ENCODE measurements around the gene HASPIN. TPM values are rescaled to one million over a fixed set of nuclear protein-coding genes. Genes with fewer than 3 reads are reported as not detected.

HASPIN gene
- polyA plus RNA-seq, 3 donors: 0.05 TPM; not detected in 2

GRCh38 chr17:3755335-3756030 is 31.8 kb downstream of the HASPIN start:
- Mint-ChIP-seq H3K9me3 (peaks cover 6 to 11% (median 7%) of the 10 kb centered on the region in 7 donors), H3K4me1 (peaks cover 7% of the 10 kb centered on the region), H3K4me3 (no peak overlapping the region), H3K27ac (peak overlapping the region in 2 of 7 donors; percentile 8 to 77), H3K36me3 (peaks cover 0 to 1% of the 10 kb centered on the region in 2 donors), H3K27me3 (ENCODE audit: low read depth in 3 of 3) (peaks cover 1 to 4% (median 3%) of the 10 kb centered on the region in 3 donors)
- no peak overlapping the region for H3K27ac ChIP-seq (ENCODE audit: low read depth in 1 of 2, low read length in 2 of 2)
- H2AFZ ChIP-seq (ENCODE audit: insufficient read depth, low read depth, low read length, poor library complexity, severe bottlenecking): peak overlapping the region; percentile 83
- H4K20me1 ChIP-seq (ENCODE audit: insufficient read depth, low read length): no peaks in the 10 kb centered on the region
- DNase-seq: no peak
- no peaks in the 10 kb centered on the region for H3K79me2 ChIP-seq (ENCODE audit: insufficient read depth, low read length)
- H3K9ac ChIP-seq (ENCODE audit: insufficient read depth, low read length, poor library complexity, severe bottlenecking): peak overlapping the region; percentile 40
- no peaks in the 10 kb centered on the region for H3K27me3 ChIP-seq (ENCODE audit: control insufficient read depth in 2 of 2, insufficient read depth in 2 of 2, low read length in 2 of 2)
- WGBS (ENCODE audit: insufficient coverage): 68% methylated on average over 14 of the region's 20 CpGs
- H3K9me3 ChIP-seq (replicated peaks in 1 of 2; ENCODE audit: control insufficient read depth in 1 of 2, insufficient read depth in 1 of 2, low read length in 2 of 2): peaks cover 4 to 12% of the 10 kb centered on the region in 2 donors
- peak overlapping the region; percentile 64 for H3K4me2 ChIP-seq (replicated peaks; ENCODE audit: extremely low read depth, low read length, poor library complexity, severe bottlenecking)
- H3K36me3 ChIP-seq (replicated peaks in 1 of 2; ENCODE audit: control insufficient read depth in 1 of 2, insufficient read depth in 2 of 2, low read length in 2 of 2): no peaks in the 10 kb centered on the region
- no peak for TF ChIP-seq CTCF (IDR thresholded peaks at IDR 0.05)
- H3K4me3 ChIP-seq (replicated peaks in 1 of 3; ENCODE audit: low read depth in 2 of 3, low read length in 3 of 3): peak overlapping the region in 1 of 3 experiments; percentile 44
- intact Hi-C loops (cut with micrococcal nuclease): no loop called here
- H3K4me1 ChIP-seq (ENCODE audit: control insufficient read depth in 1 of 2, insufficient read depth in 2 of 2, low read length in 2 of 2): peaks cover 6 to 11% of the 10 kb centered on the region in 2 donors

GRCh38 chr17:3759597-3760216 is 36.0 kb downstream of the HASPIN start:
- DNase-seq: no peak

More at GRCh38 chr17:3759597-3760216, 36.0 kb downstream of the HASPIN start:
- H4K20me1 ChIP-seq (ENCODE audit: insufficient read depth, low read length): no peaks in the 10 kb centered on the region
- no peak overlapping the region for H3K27ac ChIP-seq (ENCODE audit: low read depth in 1 of 2, low read length in 2 of 2)
- H3K4me3 ChIP-seq (replicated peaks in 1 of 3; ENCODE audit: low read depth in 2 of 3, low read length in 3 of 3): no peak overlapping the region
- H3K36me3 ChIP-seq (replicated peaks in 1 of 2; ENCODE audit: control insufficient read depth in 1 of 2, insufficient read depth in 2 of 2, low read length in 2 of 2): no peaks in the 10 kb centered on the region
- peaks cover 4 to 12% of the 10 kb centered on the region in 2 donors for H3K9me3 ChIP-seq (replicated peaks in 1 of 2; ENCODE audit: control insufficient read depth in 1 of 2, insufficient read depth in 1 of 2, low read length in 2 of 2)
- Mint-ChIP-seq H3K4me1 (peaks cover 14% of the 10 kb centered on the region), H3K27ac (no peak overlapping the region), H3K36me3 (peaks cover 0 to 1% of the 10 kb centered on the region in 2 donors), H3K27me3 (ENCODE audit: low read depth in 3 of 3) (peaks cover 0 to 2% (median 0%) of the 10 kb centered on the region in 3 donors), H3K4me3 (no peak overlapping the region), H3K9me3 (peaks cover 6 to 11% (median 7%) of the 10 kb centered on the region in 7 donors)
- no peak overlapping the region for H3K9ac ChIP-seq (ENCODE audit: insufficient read depth, low read length, poor library complexity, severe bottlenecking)
- TF ChIP-seq CTCF (IDR thresholded peaks at IDR 0.05): no peak
- intact Hi-C loops (cut with micrococcal nuclease): loop anchor here in 1 of 2 donors (10.0 kb wide), 1 partner anchor 65 kb away; no protein-coding TSS in a partner anchor
- WGBS (ENCODE audit: insufficient coverage): 89% methylated on average over 2 of the region's 6 CpGs
- no peak overlapping the region for H2AFZ ChIP-seq (ENCODE audit: insufficient read depth, low read depth, low read length, poor library complexity, severe bottlenecking)
- H3K27me3 ChIP-seq (ENCODE audit: control insufficient read depth in 2 of 2, insufficient read depth in 2 of 2, low read length in 2 of 2): no peaks in the 10 kb centered on the region
- no peaks in the 10 kb centered on the region for H3K79me2 ChIP-seq (ENCODE audit: insufficient read depth, low read length)
- peaks cover 4 to 17% of the 10 kb centered on the region in 2 donors for H3K4me1 ChIP-seq (ENCODE audit: control insufficient read depth in 1 of 2, insufficient read depth in 2 of 2, low read length in 2 of 2)
- no peak overlapping the region for H3K4me2 ChIP-seq (replicated peaks; ENCODE audit: extremely low read depth, low read length, poor library complexity, severe bottlenecking)

All from CD14-positive monocyte (primary cell).